Duodenal mucosa (tissue), 2 donors: ENCODE data around the gene ID2.

Experiments used
- H3K27ac ChIP-seq: one replicate; pipeline ENCODE4 v1.7.0; 2013; ENCODE audit warnings: low read depth, low read length
- H3K27me3 ChIP-seq, 2 donors: one replicate each; pipeline ENCODE4 v1.7.0; 2013; ENCODE audit warnings: low read length in 2 of 2, control low read depth in 1 of 2; ENCODE audit not compliant: insufficient read depth in 2 of 2, control insufficient read depth in 1 of 2
- H3K36me3 ChIP-seq, 2 donors: one replicate each; pipeline ENCODE4 v1.7.0; 2013; ENCODE audit warnings: low read length in 2 of 2, control low read depth in 1 of 2; ENCODE audit not compliant: insufficient read depth in 2 of 2, control insufficient read depth in 1 of 2
- H3K4me1 ChIP-seq, 2 donors: one replicate each; pipeline ENCODE4 v1.7.0; 2013; ENCODE audit warnings: low read length in 2 of 2, control low read depth in 1 of 2; ENCODE audit not compliant: insufficient read depth in 2 of 2, control insufficient read depth in 1 of 2
- H3K4me3 ChIP-seq, 2 donors: one replicate each; pipeline ENCODE4 v1.7.0; 2013; ENCODE audit warnings: low read length in 2 of 2, low read depth in 1 of 2
- H3K9ac ChIP-seq, 2 donors: one replicate each; pipeline ENCODE4 v1.7.0; 2013; ENCODE audit warnings: low read length in 2 of 2, low read depth in 1 of 2
- H3K9me3 ChIP-seq, 2 donors: one replicate each; pipeline ENCODE4 v1.7.0; 2013; ENCODE audit warnings: low read length in 2 of 2, control low read depth in 1 of 2; ENCODE audit not compliant: control insufficient read depth in 1 of 2

The ID2 gene

GRCh38 chr2:8704906-8705305 lies 23.1 kb downstream of the ID2 start:
- H3K27ac ChIP-seq = no peak overlapping the region
- no peaks in the 10 kb centered on the region for H3K36me3 ChIP-seq
- H3K4me1 ChIP-seq = peaks cover 5 to 9% of the 10 kb centered on the region in 2 donors
- no peak overlapping the region for H3K9ac ChIP-seq
- H3K27me3 ChIP-seq = no peaks in the 10 kb centered on the region
- no peaks in the 10 kb centered on the region for H3K9me3 ChIP-seq
- no peak overlapping the region for H3K4me3 ChIP-seq

- H3K27me3 ChIP-seq = no peaks in the 10 kb centered on the region
- no peaks in the 10 kb centered on the region for H3K9me3 ChIP-seq
- H3K4me1 ChIP-seq = peaks cover 5 to 10% of the 10 kb centered on the region in 2 donors
- H3K4me3 ChIP-seq = no peak overlapping the region
- H3K27ac ChIP-seq = no peak overlapping the region
- H3K9ac ChIP-seq = no peak overlapping the region
- no peaks in the 10 kb centered on the region for H3K36me3 ChIP-seq
Measured at GRCh38 chr2:8709611-8710010, 27.8 kb downstream of the ID2 start.

DNA sequence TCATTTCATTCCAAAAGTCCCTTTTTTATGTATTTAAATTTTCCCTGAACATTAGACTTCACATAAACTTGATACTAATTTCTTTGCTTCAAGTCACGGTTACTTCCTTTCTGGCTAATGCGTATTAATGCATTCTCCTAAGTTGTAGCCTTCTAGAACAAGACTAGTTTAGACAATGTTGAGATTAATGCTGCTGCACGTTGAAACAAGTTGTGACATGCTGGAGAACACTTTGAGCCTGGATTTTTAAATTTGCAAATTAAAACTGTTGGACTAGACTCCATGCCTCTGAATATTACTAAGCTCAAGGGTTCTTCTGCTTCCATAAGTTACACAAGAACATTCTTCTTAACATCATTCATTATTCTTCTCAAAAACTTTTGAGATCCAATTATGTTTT lies 29.1 kb downstream of the ID2 start:
- no peaks in the 10 kb centered on the region for H3K36me3 ChIP-seq
- H3K4me1 ChIP-seq = peaks cover 5 to 10% of the 10 kb centered on the region in 2 donors

DNA sequence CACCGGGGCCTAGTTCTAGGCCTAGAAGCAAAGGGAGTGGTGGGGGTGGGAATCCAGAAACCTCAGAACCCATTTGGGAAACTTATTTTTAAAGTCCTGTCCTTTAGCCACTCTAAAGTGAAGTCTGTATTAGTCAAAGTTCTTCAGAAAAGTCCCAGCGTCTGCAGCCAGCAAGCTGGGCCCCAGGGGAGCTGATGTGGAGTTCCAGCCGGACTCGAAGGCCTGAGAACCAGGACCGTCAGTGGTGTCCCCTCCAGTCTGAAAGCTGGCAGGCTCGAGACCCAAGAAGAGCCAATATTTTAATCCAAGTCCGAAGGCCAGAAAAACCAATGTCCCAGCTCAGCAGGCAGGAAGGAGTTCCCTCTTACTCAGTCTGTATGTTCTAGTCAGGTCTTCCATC lies 32.4 kb downstream of the ID2 start:
- H3K9me3 ChIP-seq = no peaks in the 10 kb centered on the region
- no peaks in the 10 kb centered on the region for H3K36me3 ChIP-seq
- peaks cover 3 to 7% of the 10 kb centered on the region in 2 donors for H3K4me1 ChIP-seq
- no peaks in the 10 kb centered on the region for H3K27me3 ChIP-seq
- no peak overlapping the region for H3K27ac ChIP-seq
- H3K4me3 ChIP-seq = no peak overlapping the region
- H3K9ac ChIP-seq = no peak overlapping the region

More for the DNA sequence above, 29.1 kb downstream of the ID2 start:
- Histone ChIP-seq H3K9ac (no peak overlapping the region), H3K9me3 (no peaks in the 10 kb centered on the region), H3K4me3 (no peak overlapping the region), H3K27ac (no peak overlapping the region), H3K27me3 (no peaks in the 10 kb centered on the region)

DNA sequence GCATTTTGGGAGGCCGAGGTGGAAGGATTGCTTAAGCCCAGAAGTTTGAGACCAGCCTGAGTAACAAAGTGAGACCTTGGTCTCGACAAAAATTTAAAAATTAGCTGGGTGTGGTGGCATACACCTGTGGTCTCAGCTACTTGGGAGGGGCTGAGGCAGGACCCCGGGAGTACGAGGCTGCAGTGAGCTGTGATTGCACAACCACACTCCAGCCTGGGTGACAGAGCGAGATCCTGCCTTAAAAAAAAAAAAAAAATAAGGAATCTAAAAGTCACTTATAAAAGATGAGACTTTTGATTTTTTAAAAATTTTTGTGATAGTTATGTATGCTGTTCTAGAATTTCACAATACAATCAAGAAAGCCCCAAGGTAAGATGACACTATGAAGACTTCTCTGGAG lies 33.1 kb downstream of the ID2 start:
- Histone ChIP-seq H3K4me1 (peaks cover 0 to under 1% of the 10 kb centered on the region in 2 donors), H3K4me3 (no peak overlapping the region), H3K27me3 (no peaks in the 10 kb centered on the region), H3K9me3 (no peaks in the 10 kb centered on the region), H3K36me3 (no peaks in the 10 kb centered on the region), H3K27ac (no peak overlapping the region), H3K9ac (no peak overlapping the region)

GRCh38 chr2:8719528-8719927 lies 37.7 kb downstream of the ID2 start:
- H3K27ac ChIP-seq = no peak overlapping the region
- no peaks in the 10 kb centered on the region for H3K4me1 ChIP-seq
- H3K9ac ChIP-seq = no peak overlapping the region
- no peaks in the 10 kb centered on the region for H3K36me3 ChIP-seq
- H3K9me3 ChIP-seq = no peaks in the 10 kb centered on the region
- H3K27me3 ChIP-seq = no peaks in the 10 kb centered on the region
- no peak overlapping the region for H3K4me3 ChIP-seq

GRCh38 chr2:8720741-8721140 lies 38.9 kb downstream of the ID2 start:
- no peak overlapping the region for H3K27ac ChIP-seq
- H3K27me3 ChIP-seq = no peaks in the 10 kb centered on the region
- H3K4me1 ChIP-seq = no peaks in the 10 kb centered on the region
- no peak overlapping the region for H3K9ac ChIP-seq
- no peak overlapping the region for H3K4me3 ChIP-seq
- H3K36me3 ChIP-seq = no peaks in the 10 kb centered on the region
- H3K9me3 ChIP-seq = no peaks in the 10 kb centered on the region

DNA sequence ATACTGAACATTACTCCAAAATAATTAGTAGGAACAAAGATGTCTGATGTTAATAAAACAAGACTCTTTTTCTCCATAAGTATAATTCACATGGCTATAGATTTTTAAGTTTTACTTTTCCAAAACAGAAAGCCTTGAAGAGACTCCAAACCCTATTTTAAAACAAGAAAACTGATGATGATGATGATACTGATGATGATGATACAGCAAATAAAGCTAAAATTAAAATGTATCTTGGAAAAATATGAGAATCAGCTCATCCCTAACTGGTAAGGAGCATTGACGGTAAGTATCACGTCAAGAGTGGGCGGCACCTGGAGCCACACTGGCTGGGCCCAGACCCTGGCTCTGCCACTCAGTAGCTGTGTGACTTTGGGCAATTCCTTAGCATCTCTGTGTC lies 39.6 kb downstream of the ID2 start:
- Histone ChIP-seq H3K36me3 (no peaks in the 10 kb centered on the region), H3K9ac (no peak overlapping the region), H3K4me1 (no peaks in the 10 kb centered on the region), H3K27ac (no peak overlapping the region), H3K9me3 (no peaks in the 10 kb centered on the region), H3K27me3 (no peaks in the 10 kb centered on the region), H3K4me3 (no peak overlapping the region)

DNA sequence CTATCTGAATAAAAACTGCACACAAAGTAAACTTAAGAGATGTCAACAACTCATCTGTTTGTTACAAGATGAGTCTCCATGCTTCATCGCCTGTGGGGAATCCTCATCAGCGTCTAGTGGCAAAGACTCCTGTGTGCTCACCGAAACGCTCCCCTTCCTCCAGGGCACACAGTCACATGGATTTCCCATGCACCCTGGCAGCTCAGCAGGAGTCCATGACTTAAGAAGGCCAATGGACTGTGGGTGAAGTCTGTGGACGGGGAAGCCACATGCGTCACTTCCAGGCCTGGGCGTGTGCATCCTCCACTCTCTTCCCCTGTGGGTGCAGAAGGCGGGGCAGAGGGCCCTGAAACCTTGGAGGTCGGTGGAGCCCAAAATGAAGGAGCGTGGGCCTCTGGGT lies 41.1 kb downstream of the ID2 start:
- Histone ChIP-seq H3K9ac (no peak overlapping the region), H3K4me1 (no peaks in the 10 kb centered on the region), H3K4me3 (no peak overlapping the region), H3K9me3 (no peaks in the 10 kb centered on the region), H3K27me3 (no peaks in the 10 kb centered on the region), H3K36me3 (no peaks in the 10 kb centered on the region), H3K27ac (no peak overlapping the region)

DNA sequence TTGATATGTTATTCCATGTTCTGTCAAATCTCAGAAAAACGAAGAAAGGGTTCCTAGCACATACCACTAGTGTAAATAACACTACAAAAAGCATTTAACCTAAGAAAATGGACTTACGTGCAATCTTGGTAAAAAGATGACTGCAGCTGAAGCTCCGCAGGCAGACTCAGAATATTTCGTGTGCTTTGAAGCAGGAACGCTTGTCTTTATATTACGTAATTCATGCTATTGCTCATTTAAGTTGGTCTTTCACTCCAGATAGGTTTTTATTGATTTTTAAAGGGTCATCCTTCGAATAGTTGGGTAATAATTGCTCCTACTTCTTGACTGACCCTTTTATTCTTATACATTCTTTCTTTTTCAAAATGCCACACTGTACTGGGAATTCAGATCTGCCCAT lies 44.0 kb downstream of the ID2 start:
- no peak overlapping the region for H3K9ac ChIP-seq

More for the DNA sequence above, 44.0 kb downstream of the ID2 start:
- Histone ChIP-seq H3K9me3 (no peaks in the 10 kb centered on the region), H3K4me3 (no peak overlapping the region), H3K27ac (no peak overlapping the region), H3K27me3 (no peaks in the 10 kb centered on the region), H3K4me1 (no peaks in the 10 kb centered on the region), H3K36me3 (peaks cover 3 to 10% of the 10 kb centered on the region in 2 donors)
